HG03469 (cell line): ENCODE data around the gene MYO5B.

Experiments used
- ATAC-seq: cut with Tn5 transposase; IDR thresholded peaks from one replicate; pipeline ENCODE4 v1.9.1; 2021; ENCODE audit warnings: mild to moderate bottlenecking, moderate library complexity, moderate number of reproducible peaks; ENCODE audit not compliant: unreplicated experiment

MYO5B gene

DNA sequence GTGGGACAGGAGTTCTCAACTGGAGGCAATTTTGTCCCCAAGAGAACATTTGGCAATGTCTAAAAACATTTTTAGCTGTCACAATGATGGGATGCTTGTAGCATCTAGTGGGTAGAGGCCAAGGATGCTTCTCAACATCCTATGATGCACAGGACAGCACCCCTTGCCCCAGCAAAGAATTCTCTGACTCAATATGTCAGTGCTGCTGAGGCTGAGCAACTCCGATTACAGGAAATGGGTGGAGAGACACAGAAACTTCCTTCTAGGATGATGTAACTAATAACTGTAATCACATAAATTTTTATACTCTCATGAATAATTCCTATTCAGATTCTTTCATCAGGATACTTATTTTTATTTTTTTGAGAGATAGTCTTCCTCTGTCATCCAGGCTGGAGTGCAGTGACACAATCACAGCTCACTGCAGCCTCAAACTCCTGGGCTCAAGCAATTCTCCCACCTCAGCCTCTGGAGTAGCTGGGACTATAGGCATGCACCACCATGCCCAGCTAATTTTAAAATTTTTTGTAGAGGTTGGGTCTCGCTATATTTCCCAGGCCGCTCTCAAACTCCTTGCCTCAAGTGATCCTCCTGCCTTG, 261.3 kb downstream of the MYO5B start:
- no peak for ATAC-seq

DNA sequence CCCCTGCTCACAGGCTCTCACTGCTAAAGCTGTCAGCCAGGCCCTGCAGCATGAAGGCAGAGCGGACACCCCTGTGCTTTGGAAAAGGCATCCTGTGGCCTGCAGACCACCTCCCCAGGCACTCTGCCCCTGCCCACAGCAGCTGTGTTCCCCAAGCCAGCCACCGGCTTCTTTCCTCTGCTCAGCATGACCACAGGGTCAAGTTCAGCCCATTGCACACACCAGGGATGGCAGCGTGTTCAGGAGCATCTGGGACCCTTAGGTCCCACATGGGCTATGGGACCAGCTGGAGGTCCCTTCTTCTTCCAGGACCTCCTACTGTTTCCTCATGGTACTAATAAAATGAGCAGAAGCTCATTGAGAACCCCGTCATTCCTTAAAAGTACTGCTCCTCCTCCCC, 263.2 kb downstream of the MYO5B start:
- no peak for ATAC-seq

DNA sequence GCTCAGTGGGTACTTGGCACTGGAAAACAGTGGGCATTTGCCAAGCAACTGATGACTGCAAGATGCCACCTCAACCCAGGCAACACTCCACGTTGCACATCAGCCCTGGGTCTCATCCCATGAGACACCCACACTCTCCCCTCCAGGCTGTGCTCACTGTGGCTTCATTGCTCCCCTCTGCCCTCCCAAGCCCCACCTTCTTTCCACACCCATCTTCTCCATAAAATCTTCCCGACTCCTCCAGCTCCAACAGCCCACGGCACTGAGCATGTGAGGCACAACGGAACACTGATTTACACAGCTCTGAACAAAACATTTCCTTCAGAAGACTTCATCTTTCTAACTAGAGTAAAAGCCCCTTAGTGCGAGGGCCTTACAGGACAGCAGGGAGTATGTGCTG, 263.8 kb downstream of the MYO5B start:
- no peak for ATAC-seq

DNA sequence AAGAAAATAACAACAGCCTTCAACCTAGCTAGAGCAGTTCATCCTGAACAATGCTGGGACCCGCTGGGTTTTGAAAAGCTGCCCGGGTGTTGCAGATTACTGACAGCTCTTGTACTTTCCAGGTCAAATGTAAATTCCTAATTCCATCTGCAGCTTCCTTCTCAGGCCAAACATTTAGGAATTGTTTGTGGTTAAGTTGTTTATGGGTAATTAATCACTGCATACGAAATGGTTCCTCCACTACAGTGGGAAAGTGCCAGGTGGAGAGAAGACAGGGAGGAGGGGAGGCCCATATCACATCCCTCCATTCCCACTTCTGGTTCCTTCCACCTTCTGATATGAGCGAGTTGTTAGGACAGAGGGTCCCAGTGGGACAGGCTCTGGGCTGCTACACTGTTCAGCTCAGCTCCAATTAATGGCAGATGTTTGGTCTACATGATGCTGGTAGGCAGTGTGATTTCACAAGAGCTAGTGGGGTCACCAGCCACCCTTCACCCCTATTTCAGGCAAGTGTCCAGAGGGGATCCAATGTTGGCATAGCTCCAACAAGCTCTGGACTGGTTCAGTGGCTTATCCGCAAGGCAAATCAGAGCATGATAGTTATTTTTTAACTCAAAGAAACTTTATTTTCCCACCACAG, 268.7 kb downstream of the MYO5B start:
- ATAC-seq, result no peak

DNA sequence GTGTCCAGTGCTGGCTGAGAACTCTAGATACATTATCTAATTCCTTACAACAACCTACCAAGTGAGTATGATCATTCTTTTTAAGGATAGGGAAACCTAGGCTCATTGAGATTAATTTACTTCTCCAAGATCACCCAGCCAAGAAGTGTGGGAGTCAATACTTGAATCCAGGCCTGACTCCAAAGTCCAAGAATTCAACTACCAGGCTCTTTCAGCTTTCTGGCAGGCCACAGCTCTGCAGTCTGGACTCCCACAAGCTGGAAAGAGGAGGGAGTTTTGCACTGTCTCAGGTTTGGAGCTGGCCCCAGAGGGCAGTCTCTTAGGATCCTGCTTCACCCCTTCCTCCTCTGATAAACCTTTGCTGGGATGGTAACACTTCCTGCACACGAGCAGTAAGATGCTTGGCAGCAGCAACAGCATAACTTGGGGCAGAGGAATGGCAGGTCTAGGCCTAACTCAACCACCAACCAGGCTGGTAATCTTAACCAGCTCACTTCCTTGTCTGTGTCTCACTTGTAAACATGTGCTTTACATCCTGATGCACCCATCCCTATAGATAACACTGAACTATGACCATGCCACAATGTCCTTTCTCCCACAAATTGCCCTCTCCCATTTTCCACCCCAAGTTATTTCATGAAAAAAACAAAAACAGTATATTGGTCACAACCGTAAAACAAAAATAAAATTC, 270.5 kb downstream of the MYO5B start:
- ATAC-seq, result no peak

DNA sequence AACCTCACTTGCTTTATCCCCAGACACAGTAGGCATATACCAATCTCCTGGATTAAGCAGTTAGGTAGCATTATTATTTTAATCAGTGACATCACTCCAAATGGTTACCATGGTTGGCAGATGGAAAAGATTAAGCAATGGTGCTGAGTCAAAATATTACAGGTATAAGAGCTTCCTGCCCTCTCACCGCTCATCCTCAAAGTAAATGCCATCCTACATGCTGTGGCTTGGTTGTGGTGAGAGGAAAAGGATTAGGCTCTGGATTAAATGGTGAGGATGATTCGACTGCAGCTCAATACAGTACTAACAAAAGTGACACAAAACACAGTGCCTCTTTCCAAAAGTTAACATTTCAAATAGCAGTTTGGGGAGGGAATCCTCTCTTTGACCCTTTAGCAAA, 272.7 kb downstream of the MYO5B start:
- ATAC-seq, result no peak

DNA sequence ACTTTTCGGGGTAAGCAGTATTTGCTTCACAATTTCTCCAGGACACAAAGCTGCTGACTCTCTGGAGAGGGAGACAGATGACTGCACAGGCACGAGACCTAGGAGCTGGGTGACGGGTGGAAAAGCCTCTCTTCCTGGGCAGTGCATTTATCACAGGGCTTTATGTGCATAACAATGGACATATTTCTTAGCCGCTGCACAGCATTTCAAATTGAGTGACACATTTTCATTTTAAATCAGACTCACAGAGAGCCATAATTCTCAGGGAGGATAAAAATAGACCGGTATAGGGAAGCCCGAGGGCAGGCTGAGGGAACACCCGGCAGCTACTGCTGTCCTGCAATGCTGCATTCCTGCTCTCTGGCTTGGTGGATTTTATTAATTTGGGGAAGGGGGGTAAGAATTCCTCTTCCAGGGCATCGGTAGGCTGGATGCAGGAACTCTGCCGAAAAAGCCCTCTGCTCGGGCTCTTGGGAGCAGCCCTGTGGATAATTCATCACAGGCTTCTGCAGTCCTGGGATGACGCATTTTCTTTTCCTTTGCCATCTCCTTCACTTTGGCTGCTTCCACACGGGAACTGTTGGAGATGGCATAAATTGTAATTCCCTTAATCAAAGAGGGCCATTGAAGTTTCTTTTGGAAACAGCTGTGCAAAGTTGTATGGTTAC, 273.5 kb downstream of the MYO5B start:
- no peak for ATAC-seq

DNA sequence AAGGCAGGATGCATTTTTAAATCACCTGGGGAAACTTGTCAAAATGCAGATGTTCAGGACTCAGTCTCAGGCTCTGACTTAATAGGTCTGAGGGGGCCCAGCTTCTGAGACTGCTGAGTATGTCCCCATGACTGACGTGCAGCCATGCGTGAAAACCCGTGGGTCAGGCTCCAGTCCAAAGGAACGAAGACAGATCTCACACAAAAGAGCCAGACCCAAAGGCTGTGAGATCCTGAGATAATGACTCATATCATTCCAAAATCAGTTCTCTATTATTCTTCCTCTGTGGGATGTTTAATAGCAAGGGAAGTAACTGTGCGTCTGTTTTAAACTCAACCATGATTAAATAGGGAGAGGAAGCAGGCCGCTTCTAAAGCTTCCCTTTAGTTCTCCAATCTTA, 274.2 kb downstream of the MYO5B start:
- no peak for ATAC-seq

DNA sequence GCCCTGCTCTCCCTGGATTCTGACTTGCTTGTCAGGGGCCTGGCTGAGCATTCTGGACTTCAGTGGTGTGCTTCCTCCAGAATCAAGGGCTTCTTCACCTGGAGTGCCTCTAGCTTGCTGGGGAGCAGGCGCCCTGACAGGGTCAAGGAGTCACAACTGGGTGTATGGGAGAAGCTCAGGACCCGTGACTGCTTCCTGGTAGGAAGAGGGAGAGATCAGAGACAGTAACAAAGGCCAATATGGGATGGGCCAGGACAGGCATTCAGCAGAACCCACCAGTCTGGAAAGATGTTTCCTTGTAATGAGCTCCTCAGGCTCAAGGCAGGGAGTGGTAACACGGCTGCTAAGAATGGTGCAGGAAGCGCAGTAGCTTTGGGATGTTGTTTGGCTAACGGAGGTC, 277.2 kb downstream of the MYO5B start:
- no peak for ATAC-seq

DNA sequence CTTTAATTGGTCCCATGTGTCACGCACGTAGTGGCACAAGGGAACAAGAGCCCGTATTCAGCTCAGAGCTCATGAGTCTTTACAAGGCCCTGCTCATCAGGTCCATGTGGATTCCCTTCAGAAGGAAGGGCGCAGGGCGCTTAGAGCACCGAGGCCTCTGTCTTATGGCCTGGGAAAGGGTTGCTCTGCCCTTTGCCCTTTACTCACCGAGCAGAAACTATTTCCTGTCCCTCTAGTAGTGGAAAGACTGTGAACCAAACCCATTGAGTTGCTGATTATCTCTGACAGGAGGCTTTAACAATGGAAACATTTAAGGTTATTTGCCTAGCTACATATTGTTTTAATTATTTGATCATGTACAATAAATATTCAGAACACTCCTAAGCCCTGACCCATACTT, 279.6 kb downstream of the MYO5B start:
- no peak for ATAC-seq

DNA sequence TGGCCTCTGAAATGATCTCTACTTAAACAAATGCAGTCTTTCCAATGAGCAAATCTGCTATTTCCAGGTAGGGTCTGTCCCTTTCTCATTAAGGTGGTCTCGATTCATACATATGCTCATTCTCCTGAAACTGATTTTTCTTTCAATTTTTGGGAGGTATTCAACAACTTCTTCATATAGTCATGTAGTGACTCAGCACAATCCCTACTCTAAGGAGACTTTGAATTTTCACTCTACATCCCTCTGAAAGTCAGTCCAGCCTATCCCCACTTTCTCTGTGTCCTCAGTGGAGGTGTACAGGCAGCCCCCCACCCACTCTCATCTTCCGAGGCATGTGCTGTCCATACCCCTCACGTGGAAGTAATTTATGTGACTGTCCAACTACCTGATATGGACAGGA, 281.7 kb downstream of the MYO5B start:
- ATAC-seq, result no peak

DNA sequence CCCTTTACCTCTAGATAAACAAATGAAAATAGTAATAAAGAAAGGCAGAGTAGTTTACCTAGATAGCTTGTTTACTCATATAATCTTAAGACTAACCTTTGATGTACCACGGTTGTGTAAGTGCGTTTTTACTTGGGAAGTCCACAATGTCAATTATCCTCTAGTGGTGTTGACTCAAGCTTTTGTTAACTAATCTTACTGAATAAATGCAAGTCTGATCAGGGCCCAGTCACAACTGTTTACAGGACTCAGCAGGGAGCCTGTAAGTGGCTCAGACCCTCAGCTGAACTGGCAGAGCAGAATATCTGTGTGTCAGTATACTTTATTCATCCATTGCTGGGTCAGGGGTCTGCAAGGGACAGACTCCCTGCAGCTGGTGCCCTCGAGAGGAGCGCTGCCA, 283.5 kb downstream of the MYO5B start:
- ATAC-seq, result no peak

DNA sequence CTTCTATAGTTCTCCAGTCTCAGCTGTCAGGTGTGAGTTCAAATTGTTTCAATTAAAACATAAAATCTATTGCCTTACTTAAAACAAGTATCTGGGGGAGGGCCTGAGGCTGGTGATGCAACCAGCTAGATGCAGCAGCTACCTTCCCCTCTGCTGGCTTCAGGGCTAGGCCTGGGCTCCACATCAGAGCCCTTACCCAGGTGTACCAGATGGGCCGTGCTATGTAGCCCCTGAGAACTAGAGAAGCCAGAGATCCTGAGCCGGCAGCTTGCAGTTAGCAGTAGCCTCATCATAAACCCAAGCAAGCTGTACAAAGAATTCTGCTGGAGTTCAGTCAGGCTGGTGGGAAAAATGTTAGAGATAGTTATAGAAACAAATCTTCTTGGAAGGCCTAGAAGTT, 284.0 kb downstream of the MYO5B start:
- ATAC-seq, result no peak

DNA sequence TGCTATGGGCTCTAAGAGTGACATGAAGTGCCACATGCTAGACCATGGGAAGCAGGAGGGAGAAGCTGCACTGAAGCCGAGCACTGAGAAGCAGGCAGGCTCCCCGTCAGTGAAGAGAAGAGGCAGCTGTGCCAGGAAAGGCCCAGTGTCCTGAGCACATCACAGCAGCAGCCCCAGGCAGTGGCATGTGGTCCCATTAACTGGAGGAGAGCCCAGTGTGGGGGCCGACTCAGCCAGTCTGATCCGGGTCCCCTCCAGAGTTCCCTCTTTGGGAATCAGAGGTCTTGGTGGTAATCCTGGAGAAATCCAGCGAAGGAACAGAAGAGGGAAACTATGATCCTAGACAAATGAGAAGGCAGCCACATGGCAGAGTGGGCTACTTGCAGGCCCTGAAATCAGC, 284.9 kb downstream of the MYO5B start:
- ATAC-seq, result no peak

DNA sequence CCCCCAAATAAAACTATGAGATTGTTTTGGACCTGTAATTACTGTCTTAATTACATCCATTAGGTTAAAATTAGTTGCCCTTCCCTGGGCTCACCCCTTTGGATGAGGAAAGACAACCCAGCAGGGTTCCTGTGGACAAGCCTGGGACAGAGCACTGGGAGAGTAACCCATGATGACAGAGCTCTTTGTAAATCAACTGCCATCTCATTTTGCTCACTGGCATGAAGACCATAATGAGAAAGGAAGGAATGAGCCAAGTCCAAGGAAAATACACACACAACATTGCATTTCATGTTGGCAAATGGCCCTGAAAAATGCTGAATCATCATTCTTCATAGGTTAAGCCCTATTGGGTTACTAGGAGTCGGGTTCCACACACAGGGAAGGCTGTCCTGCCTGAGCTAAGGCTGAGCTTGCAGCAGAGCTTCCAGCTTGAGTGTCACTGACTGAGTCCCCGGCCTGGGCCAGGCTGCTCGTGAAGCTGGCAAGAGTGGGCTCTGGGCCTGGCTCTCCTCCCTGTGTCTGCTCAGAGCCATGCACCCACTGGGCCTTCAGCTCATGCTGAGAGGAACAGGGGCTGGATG, 287.5 kb downstream of the MYO5B start:
- no peak for ATAC-seq

DNA sequence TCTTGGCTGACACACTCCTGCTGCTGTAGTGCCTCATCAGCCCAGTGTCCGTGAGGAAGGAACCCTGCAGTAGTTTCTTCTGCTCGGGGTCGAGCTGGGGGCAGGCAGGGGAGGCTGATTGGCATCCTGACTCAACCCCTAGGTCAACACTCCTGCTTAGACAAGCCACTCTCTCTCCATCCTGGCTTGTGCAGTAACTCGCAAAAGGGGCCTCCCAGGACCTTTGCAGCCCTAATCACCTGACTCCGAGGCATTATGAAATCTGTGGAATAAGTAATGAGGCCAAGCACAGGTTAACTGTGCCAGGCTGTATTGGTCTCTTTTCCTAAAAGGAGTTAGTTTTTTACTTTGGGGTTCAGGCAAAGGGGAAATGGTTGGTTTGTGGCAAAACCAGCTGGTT, 289.2 kb downstream of the MYO5B start:
- ATAC-seq, result no peak

DNA sequence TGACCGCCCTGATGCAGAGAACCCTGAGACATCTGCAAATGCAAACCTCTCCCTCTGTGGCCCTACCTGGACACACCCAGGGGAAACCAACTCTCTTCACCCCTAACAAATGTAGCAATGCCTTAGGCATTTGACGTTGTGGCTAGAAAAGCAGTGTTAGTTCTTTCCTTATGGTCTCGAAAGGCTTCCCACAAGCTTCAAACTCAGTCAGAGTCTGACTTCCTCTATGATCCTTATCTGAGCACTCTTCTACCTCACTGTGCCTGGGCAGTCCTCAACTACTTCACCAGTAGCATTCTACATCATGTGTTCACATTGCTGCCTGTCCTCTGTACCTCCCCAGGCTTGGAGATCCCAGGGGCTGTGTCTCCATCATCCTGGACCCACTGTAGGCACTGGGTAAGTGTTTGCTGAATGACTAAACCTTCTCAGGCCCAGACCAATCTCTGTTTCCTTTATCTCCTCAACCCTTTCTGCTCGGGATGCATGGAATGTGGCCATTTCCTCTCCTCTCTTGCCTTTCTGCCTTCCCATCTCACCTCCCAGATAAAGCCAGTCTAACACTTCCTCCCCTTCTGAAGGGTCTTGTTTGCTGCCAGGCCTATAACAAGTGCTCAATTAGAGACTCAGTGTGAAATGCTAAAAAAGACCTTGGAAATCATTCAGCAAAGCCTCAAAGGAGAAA, 289.9 kb downstream of the MYO5B start:
- no peak for ATAC-seq

DNA sequence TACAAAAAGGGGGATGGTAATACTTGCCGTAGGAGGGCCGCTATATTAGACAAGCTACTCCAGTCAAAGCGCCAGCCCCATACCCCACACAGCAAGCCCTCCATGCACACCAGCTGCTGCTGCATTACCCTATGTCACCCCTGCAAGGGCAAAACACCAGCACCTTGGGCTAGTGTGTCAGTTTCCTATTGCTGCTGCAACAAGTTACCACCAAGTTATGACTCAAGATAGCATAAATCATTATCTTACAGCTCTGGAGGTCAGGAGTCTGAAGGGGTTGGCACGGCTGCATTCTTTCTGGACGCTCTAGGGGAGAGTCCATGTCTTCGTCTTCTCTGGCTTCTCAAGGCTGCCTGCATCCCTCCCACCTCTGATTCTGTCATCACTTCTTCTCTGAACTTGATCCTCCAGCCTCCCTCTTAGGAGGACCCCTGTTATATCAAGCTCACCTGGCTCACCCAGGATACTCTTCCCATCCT, 293.0 kb downstream of the MYO5B start:
- ATAC-seq, result no peak

DNA sequence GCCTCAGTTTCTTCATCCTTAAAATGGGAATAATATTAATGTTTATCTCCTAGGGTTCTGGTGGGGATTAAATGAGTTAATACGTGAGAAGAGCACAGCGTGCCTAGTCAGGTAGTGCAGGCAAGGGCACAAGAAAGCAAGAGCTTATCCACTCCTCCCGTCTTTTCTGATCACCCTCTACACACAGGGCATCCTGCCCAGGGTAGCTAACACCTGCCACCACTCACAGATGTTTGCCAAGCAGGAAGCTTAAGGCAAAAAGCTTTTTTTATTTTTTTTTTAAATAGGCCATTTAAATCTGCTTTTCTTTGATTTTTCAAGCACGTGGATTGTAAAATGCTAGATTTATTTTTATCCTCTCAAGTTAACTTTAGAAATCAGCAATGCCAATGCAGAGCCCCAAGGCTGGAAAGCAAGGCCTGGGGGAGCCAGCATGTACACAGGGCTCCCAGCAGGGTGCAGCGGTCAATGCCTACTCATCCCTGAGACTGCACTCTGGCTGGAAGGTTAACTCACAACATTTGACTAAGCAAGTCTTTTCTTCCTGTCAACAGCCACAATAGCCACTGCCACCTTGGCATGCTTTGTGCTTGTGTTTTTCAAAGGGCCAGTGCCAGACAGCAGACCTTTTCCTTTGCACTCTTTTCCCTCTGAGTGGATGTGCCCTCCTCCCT, 295.2 kb downstream of the MYO5B start:
- ATAC-seq, result no peak

DNA sequence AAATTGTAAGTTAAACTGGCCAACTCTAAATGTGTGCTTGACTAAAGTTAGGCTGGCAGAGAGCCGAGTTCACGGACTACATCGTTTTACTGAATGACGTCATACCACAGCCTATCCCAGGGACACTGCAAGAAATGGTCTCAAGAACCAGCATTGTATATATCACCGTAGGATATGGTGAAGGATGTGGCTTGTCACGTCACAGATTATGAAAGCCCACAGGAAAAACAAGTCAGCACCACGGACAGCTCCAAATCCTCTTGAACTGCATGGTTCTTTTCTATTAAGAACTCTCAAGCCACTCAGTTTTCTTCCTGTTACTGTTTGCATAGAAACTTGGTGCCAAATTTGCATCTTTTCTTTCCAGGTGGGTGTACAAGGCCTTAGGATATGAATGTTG, 296.5 kb downstream of the MYO5B start:
- no peak for ATAC-seq
